NCI-H2196 treated with DMSO at 0.1 percent for 48 hours (cell line): ENCODE measurements around the gene FOXJ2.
A peak's percentile ranks its signal among the peaks of the same experiment; 100 is the strongest.
"Not testable (repeated sequence)": the region's sequence is repeated elsewhere in the genome, so short reads cannot be mapped to it uniquely, and the experiment has no call there.

Experiments
- DNase-seq: peaks from one replicate; lab custom pipeline; 2025; ENCODE audit not compliant: unreplicated experiment; lab: John Stamatoyannopoulos, UW

The FOXJ2 gene

DNA sequence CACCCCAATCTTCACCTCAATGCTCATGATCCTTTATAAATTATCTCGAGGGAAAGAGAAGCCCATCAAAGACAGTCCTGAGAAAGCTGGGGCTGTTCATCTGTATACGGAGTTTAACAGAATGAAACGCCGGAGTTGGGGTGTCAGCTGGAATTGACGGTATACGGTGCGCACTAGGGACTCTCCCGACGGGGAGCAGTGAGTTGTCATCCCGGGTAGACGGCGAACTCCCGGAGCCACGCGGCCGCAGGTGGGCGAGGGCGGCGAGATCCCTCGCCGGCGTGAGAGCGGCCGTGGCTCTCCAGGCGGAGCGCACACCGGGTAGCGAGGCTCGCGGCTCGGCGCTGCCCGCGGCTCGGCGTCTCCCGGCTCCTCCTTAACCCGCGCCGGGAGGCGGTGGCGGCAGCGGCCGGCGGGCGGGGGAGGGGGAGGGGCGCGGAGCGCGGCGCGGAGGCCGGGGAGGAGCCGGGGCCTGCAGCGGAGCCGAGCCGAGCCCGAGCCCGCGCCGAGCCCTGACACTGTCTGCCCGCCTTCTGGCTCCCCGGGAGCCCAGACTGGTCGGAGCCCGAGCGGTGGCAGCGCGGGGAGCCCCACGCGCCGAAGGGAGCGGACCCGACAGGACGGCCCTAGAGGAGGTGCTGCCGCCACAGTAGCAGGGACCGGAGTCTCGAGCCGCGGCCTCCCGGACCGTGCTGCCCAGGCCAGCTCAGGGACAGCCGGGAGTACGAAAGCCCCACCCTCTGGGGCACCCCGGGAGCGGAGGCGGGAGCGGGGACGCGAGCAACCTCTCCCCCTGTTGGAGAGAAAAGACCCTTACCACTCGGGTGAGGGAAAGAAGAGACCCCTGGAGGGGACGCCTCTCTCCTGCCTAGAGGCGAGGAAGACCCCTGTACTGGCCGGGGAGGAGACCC is at the start of gene FOXJ2:
Gene FOXJ2, plus strand, starts transcription at position 475 of the 911 bp plus-strand sequence. CDS start 7,117 bp downstream, outside the sequence.
- DNase-seq, result no peak

GRCh38 chr12:7983019-7983418 is 49.5 kb upstream of the FOXJ2 start:
- DNase-seq, result not testable (repeated sequence)

GRCh38 chr12:7983460-7983859 is 49.1 kb upstream of the FOXJ2 start:
- not testable (repeated sequence) for DNase-seq

DNA sequence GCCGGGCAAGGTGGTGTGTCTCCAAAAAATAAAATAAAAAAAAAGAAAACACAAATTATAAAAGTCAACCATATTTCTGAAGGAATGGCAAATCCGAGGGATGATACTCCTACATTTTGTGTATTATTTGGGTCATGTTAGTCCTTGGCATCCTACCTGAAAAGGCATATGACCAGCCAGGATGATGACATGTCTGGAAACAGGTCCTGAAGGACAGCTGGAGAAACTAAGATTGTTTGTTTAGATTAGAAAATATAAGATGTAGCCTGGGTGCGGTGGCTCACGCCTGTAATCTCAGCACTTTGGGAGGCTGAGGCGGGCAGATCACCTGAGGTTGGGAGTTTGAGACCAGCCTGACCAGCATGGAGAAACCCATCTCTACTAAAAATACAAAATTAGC is 47.6 kb upstream of the FOXJ2 start:
- no peak for DNase-seq

DNA sequence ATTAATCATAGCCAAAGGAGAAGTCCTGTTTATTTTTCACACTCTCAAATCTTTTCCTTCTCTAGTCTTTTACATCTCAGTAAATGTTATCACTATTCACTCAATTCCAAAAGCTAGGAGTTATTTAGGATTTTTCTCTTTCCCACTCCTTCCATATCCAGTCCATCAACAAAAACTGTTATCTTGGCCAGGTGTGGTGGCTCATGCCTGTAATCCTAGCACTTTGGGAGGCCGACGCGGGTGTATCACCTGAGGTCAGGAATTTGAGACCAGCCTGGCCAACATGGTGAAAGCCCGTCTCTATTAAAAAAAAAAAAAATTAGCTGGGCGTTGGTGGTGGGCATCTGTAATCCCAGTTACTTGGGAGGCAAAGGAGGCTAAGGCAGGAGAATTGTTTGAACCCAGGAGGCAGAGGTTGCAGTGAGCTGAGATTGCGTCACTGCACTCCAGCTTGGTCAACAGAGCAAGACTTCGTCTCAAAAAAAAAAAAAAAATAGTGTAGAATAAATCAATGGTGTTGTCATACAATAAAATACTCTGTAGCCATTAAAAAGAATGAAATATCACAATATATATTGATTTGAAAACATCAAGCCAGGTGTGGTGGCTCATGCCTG is 46.6 kb upstream of the FOXJ2 start:
- no peak for DNase-seq

- DNase-seq, result no peak
These were observed 42.6 kb upstream of the FOXJ2 start for GRCh38 chr12:7989827-7990491.

GRCh38 chr12:7991535-7991934 is 41.0 kb upstream of the FOXJ2 start:
- DNase-seq, result no peak

GRCh38 chr12:7994731-7995205 is 37.7 kb upstream of the FOXJ2 start:
- no peak for DNase-seq

- DNase-seq, result peak; percentile 18
These were observed 37.1 kb upstream of the FOXJ2 start for GRCh38 chr12:7995266-7995963.

GRCh38 chr12:8000827-8001226 is 31.7 kb upstream of the FOXJ2 start:
- not testable (repeated sequence) for DNase-seq

- DNase-seq, result not testable (repeated sequence)
These were observed 31.0 kb upstream of the FOXJ2 start for GRCh38 chr12:8001496-8001895.

DNA sequence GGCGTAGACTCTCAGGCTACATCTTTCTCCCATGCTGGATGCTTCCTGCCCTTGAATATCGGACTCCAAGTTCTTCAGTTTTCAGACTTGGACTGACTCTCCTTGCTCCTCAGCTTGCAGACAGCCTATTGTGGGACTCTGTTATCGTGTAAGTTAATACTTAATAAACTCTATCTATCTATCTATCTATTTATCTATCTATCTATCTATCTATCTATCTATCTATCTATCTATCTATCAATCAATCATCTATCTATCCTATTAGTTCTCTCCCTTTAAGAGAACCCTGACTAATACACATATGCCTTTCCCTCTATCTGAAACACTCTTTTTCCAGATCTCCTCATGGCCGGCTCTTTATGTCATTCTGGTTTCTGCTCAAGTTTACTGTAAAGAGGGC is 27.6 kb upstream of the FOXJ2 start:
- not testable (repeated sequence) for DNase-seq

- DNase-seq, result no peak
These were observed 21.2 kb upstream of the FOXJ2 start for GRCh38 chr12:8011331-8011730.

DNA sequence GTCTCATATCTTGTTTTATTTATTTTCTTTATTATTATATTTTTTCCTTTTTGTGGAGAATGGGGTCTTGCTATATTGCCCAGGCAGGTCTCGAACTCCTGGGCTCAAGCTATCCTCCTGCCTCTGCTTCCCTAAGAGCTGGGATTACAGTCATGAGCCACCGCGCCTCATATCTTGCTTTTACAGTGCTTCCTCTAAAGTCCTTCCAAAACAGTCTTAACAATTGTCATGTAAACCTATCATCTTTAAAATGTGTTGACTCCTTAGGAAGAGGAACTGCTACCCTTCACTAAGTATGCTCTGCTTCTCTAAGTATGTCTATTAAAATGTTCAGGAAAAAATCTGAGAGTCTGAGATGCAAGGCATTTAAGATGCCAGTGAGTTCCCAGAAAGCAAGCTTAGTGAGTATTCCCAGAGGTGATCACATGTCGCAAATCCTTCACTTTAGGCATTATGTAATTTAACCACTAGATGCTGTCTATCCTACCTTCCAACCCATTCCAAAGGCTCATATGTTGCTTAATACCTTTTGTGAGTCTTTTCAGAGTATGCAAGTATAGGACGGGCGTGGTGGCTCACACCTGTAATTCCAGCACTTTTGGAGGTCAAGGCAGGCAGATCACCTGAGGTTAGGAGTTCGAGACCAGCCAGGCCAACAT is 19.7 kb upstream of the FOXJ2 start:
- DNase-seq, result no peak

DNA sequence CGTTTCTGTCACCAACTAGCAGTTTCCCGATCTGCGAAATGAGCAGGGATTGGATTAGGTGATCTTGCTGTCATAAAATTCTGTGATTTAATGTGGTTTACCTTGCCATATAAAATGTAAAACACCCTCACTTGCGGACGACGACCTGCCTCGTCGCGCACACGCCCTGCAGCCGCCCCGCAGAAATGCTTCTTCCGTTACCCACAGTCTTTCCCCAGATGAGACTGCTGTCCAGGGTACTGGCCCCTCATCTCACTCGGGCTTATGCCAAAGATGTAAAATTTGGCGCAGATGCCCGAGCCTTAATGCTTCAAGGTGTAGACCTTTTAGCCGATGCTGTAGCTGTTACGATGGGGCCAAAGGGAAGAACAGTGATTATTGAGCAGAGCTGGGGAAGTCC is 17.7 kb upstream of the FOXJ2 start:
- no peak for DNase-seq

DNA sequence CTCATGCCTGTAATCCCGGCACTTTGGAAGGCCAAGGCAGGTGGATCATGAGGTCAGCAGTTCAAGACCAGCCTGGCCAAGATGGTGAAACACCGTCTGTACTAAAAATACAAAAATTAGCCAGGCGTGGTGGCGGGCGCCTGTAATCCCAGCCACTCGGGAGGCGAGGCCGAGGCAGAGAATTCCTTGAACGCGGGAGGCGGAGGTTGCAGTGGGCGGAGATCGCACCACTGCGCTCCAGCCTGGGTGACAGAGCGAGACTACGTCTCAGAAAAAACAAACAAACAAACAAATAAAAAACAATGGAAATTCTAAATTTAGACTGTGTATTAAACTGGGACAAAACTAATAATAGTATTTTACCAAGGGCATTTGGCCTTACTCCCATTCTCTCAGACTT is 14.3 kb upstream of the FOXJ2 start:
- DNase-seq, result not testable (repeated sequence)

- DNase-seq, result no peak
These were observed 13.6 kb upstream of the FOXJ2 start for GRCh38 chr12:8018666-8019581.

DNA sequence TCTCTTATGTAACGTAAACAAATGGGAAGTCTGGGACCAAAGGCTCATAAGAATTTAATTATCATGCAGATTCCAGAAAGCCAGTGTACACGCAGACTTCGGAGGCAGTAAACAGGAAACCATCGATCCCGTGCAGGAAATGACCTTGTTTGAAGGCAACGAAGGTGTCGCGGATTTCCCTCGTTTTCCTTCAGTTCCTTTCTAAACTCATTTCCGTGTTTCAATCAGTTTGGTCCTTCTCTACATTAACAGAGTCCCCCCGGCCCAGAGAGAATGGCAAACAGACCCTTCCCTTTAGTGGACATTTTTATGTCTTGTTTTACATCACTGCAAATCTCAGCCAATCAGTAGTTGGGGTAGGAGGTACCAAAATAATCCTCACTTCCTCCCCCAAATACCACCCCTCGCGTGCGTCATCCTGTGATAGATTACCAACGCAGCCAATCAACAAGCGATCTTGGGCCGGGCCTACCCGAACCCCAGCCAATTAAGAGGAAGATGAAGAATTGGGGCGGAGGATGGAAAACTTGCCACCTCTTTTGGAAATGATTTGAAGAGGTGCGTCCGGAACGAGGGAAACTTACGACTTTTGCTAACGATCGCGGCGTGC is 6.1 kb upstream of the FOXJ2 start:
- peak; percentile 68 for DNase-seq

GRCh38 chr12:8027856-8028255 is 4.7 kb upstream of the FOXJ2 start:
- DNase-seq, result no peak
